ENCODE results near the gene OR8G1. TPM values are rescaled to one million over a fixed set of nuclear protein-coding genes. Genes with fewer than 3 reads are reported as not detected.
A peak's percentile ranks its signal among the peaks of the same experiment; 100 is the strongest.

OR8G1 gene
- total and polyA plus RNA-seq, 4 donors = not detected

GRCh38 chr11:124225471-124225870, 15.4 kb upstream of the OR8G1 start (continued):
- TF ChIP-seq ZBTB33 (IDR thresholded peaks at IDR 0.05) = no peak
- no peak for TF ChIP-seq FOXA1 (IDR thresholded peaks at IDR 0.05)
- TF ChIP-seq HNF4G (IDR thresholded peaks at IDR 0.05) = no peak

GRCh38 chr11:124233376-124233775, 7.5 kb upstream of the OR8G1 start:
- 6% methylated on average over 1 of the region's 1 CpG for WGBS
- no peaks in the 10 kb centered on the region for H3K9me3 ChIP-seq (ENCODE audit: control insufficient read depth in 4 of 4, low read length in 3 of 4)
- no peak for TF ChIP-seq FOXA1 (IDR thresholded peaks at IDR 0.05)
- peak in 1 of 2 donors; percentile 31 for TF ChIP-seq HNF4A (conservative IDR thresholded peaks at IDR 0.05)
- no peak for TF ChIP-seq YY1 (IDR thresholded peaks at IDR 0.05)
- no peak for TF ChIP-seq REST (IDR thresholded peaks at IDR 0.05)
- no peak for TF ChIP-seq NR2F2 (IDR thresholded peaks at IDR 0.05)
- TF ChIP-seq TAF1 (conservative IDR thresholded peaks at IDR 0.05) = no peak
- no peak for TF ChIP-seq SP1 (IDR thresholded peaks at IDR 0.05)
- no peak for TF ChIP-seq RAD21 (IDR thresholded peaks at IDR 0.05)
- TF ChIP-seq MAX (IDR thresholded peaks at IDR 0.05) = no peak
- no peak for TF ChIP-seq FOXA2 (IDR thresholded peaks at IDR 0.05)
- no peak for TF ChIP-seq JUND (IDR thresholded peaks at IDR 0.05)
- TF ChIP-seq RXRA (IDR thresholded peaks at IDR 0.05) = peak in 1 of 2 donors; percentile 29
- no peak for TF ChIP-seq CTCF (IDR thresholded peaks at IDR 0.05; ENCODE audit: low read depth, low read length, missing input control)
- TF ChIP-seq HNF4G (IDR thresholded peaks at IDR 0.05) = no peak
- no peak for TF ChIP-seq ZBTB33 (IDR thresholded peaks at IDR 0.05)
- TF ChIP-seq GABPA (IDR thresholded peaks at IDR 0.05 in 1 of 2, conservative IDR thresholded peaks at IDR 0.05 in 1 of 2) = no peak
- TF ChIP-seq EGR1 (IDR thresholded peaks at IDR 0.05; ENCODE audit: low read depth in 2 of 2) = no peak
- no peak overlapping the region for H3K9ac ChIP-seq (ENCODE audit: low read depth in 1 of 2, low read length in 2 of 2)
- H3K27me3 ChIP-seq (ENCODE audit: control insufficient read depth in 4 of 4, insufficient read depth in 4 of 4, low read length in 3 of 4) = no peaks in the 10 kb centered on the region
- no peaks in the 10 kb centered on the region for H3K4me1 ChIP-seq (ENCODE audit: control insufficient read depth in 4 of 4, insufficient read depth in 4 of 4, low read length in 3 of 4)
- H3K4me3 ChIP-seq (ENCODE audit: low read depth in 1 of 3, low read length in 3 of 3) = no peak overlapping the region
- DNase-seq (ENCODE audit: low spot score) = no peak
- no peaks in the 10 kb centered on the region for H3K36me3 ChIP-seq (ENCODE audit: control insufficient read depth in 4 of 4, insufficient read depth in 3 of 4, low read depth in 1 of 4, low read length in 3 of 4)
- H3K27ac ChIP-seq (ENCODE audit: low read depth in 1 of 2, low read length in 2 of 2) = no peak overlapping the region

All from liver (tissue), 9 donors.